PC-9 (cell line): ENCODE results near the gene PPP1R2C. TPM values are rescaled to one million over a fixed set of nuclear protein-coding genes. Genes with fewer than 3 reads are reported as not detected.

Source experiments
- BruUV-seq: library from RNA; stranded (reverse); fragments of 400-500 nt; replicated peaks from 2 replicates; lab custom pipeline; 2021; lab: Mats Ljungman, UMichigan
- CTCF ChIA-PET: fragments of 300-600 bp; sonication (Branson Sonifier 250); formaldehyde crosslinking; loops from one replicate; lab custom pipeline; 2022; ENCODE audit warnings: antibody characterized with exemption; lab: Charles Lee
- POLR2A ChIA-PET: fragments of 300-600 bp; sonication (Branson Sonifier 250); formaldehyde crosslinking; loops from one replicate; lab custom pipeline; 2022; ENCODE audit warnings: antibody characterized with exemption; ENCODE audit not compliant: unreplicated experiment; lab: Charles Lee
- DNase-seq, 2 experiments: peaks; one replicate each; pipeline versions ENCODE4 v3.0.0 to v3.0.0-alpha.2; 2015 to 2022; ENCODE audit warnings: mixed read lengths in 1 of 2
- H2AFZ ChIP-seq: fragments of 200-600 bp; sonication (generic); 2 replicates; pipeline ENCODE4 v1.8.1; 2017; ENCODE audit warnings: antibody characterized with exemption
- H3F3A ChIP-seq: fragments of 200-600 bp; sonication (generic); 2 replicates; pipeline ENCODE4 v1.8.1; 2017; ENCODE audit warnings: antibody characterized with exemption, mild to moderate bottlenecking, low read depth; ENCODE audit not compliant: insufficient read depth
- H3K27ac ChIP-seq: fragments of 200-600 bp; sonication (generic); 2 replicates; pipeline ENCODE4 v1.6.1; 2016; ENCODE audit warnings: mixed run types
- H3K27me3 ChIP-seq: fragments of 200-600 bp; sonication (generic); 2 replicates; pipeline ENCODE4 v1.6.1; 2016; ENCODE audit warnings: low read depth, mixed run types; ENCODE audit not compliant: insufficient read depth
- H3K36me3 ChIP-seq: fragments of 200-600 bp; sonication (generic); 2 replicates; pipeline ENCODE4 v1.6.1; 2016; ENCODE audit warnings: low read depth, mixed run types
- H3K4me1 ChIP-seq: fragments of 200-600 bp; sonication (generic); replicated peaks from 2 replicates; pipeline ENCODE4 v1.6.1; 2016; ENCODE audit warnings: mixed run types; ENCODE audit not compliant: insufficient read depth
- H3K4me2 ChIP-seq: fragments of 200-600 bp; sonication (generic); 2 replicates; pipeline ENCODE4 v1.6.1; 2017; ENCODE audit warnings: mixed run types
- H3K4me3 ChIP-seq: fragments of 200-600 bp; sonication (generic); 2 replicates; pipeline ENCODE4 v1.6.1; 2016; ENCODE audit warnings: mixed run types
- H3K79me2 ChIP-seq: fragments of 200-600 bp; sonication (generic); 2 replicates; pipeline ENCODE4 v1.6.1; 2017; ENCODE audit warnings: low read depth, mixed run types
- H3K9me2 ChIP-seq: fragments of 200-600 bp; sonication (generic); 2 replicates; pipeline ENCODE4 v1.8.1; 2017; ENCODE audit warnings: mild to moderate bottlenecking; ENCODE audit not compliant: insufficient read depth
- H3K9me3 ChIP-seq: fragments of 200-600 bp; sonication (generic); 2 replicates; pipeline ENCODE4 v1.8.1; 2016; ENCODE audit warnings: low read depth; ENCODE audit not compliant: insufficient read depth
- H4K20me1 ChIP-seq: fragments of 200-600 bp; sonication (generic); 2 replicates; pipeline ENCODE4 v1.8.1; 2017; ENCODE audit not compliant: insufficient read depth
- EZH2 ChIP-seq: fragments of 200-600 bp; sonication (generic); IDR thresholded peaks from 2 replicates; pipeline ENCODE4 v1.8.0; 2017; ENCODE audit warnings: antibody characterized with exemption, low read depth
- intact Hi-C: fragments of 100-400 bp; cut with micrococcal nuclease; formaldehyde crosslinking; loops from one replicate; pipeline ENCODE4 v1.10.0; 2022; ENCODE audit not compliant: unreplicated experiment
- total RNA-seq: library from RNA; stranded (reverse); gene quantifications from 2 replicates; pipeline ENCODE4 v1.2.3, GENCODE V29; 2021
- TF ChIP-seq, protein P1 (sequence below): fragments of 200-600 bp; sonication (generic); conservative IDR thresholded peaks from 2 replicates; pipeline ENCODE4 v1.6.1; 2017; ENCODE audit warnings: mixed run types, antibody characterized with exemption, mild to moderate bottlenecking, moderate library complexity

The PPP1R2C gene
- total RNA-seq, 1 experiment from 2014 or later: not detected

DNA sequence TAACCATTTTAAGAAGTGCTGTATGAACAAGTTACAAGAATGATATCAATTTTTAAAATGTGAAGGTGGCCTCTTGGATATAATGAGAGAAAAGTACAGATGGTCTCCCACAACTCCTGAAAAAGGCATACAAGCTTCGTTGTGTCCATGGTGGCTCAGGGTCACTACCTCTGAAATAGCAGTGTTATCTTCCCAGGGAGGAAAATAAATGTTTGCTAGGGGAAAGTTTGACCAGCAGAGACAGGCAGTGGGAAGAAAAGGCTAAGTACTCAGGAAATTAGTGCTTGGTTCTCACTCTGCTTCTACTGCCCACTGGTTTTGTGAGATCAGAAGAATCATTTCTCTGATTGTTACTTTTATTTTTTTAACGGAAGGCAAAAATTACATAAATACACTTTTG, 39.4 kb downstream of the PPP1R2C start:
- ChIA-PET CTCF (no interaction called here), POLR2A (no interaction called here)
- DNase-seq: no peak
- H3K4me2 ChIP-seq: no peak overlapping the region
- H3K27me3 ChIP-seq: no peaks in the 10 kb centered on the region
- H3K9me3 ChIP-seq: no peaks in the 10 kb centered on the region
- TF ChIP-seq, protein P1, sequence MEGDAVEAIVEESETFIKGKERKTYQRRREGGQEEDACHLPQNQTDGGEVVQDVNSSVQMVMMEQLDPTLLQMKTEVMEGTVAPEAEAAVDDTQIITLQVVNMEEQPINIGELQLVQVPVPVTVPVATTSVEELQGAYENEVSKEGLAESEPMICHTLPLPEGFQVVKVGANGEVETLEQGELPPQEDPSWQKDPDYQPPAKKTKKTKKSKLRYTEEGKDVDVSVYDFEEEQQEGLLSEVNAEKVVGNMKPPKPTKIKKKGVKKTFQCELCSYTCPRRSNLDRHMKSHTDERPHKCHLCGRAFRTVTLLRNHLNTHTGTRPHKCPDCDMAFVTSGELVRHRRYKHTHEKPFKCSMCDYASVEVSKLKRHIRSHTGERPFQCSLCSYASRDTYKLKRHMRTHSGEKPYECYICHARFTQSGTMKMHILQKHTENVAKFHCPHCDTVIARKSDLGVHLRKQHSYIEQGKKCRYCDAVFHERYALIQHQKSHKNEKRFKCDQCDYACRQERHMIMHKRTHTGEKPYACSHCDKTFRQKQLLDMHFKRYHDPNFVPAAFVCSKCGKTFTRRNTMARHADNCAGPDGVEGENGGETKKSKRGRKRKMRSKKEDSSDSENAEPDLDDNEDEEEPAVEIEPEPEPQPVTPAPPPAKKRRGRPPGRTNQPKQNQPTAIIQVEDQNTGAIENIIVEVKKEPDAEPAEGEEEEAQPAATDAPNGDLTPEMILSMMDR: no peak
- no peaks in the 10 kb centered on the region for H3K9me2 ChIP-seq
- no peak overlapping the region for H3K27ac ChIP-seq
- no peaks in the 10 kb centered on the region for H3K79me2 ChIP-seq
- H4K20me1 ChIP-seq: no peaks in the 10 kb centered on the region
- H3K4me1 ChIP-seq: no peaks in the 10 kb centered on the region
- H3K4me3 ChIP-seq: no peak overlapping the region
- H2AFZ ChIP-seq: no peak overlapping the region
- H3F3A ChIP-seq: no peaks in the 10 kb centered on the region
- intact Hi-C loops: no loop called here
- no peaks in the 10 kb centered on the region for H3K36me3 ChIP-seq
- BruUV-seq: no TSS peak

DNA sequence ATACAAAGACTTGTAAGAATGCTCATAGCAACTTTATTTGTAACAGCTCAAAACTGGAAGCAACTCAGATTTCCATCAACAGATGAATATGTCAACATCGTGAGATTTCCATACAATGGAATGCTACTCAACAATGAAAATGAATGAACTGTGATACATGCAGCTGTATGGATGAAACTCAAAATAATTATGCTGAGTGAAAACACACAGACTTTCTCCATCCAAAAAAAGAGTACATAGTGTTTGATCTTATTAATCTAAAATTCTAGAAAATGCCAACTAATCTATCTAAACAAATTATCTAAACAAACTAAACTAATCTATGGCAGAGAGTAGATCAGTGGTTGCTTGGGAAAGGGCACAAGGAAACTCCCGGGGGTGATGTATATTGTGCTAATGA, 42.7 kb downstream of the PPP1R2C start:
- Histone ChIP-seq H3K4me1 (no peaks in the 10 kb centered on the region), H3K79me2 (no peaks in the 10 kb centered on the region), H2AFZ (no peak overlapping the region), H3K4me3 (no peak overlapping the region), H3K4me2 (no peak overlapping the region), H3K9me2 (no peaks in the 10 kb centered on the region), H3K27me3 (no peaks in the 10 kb centered on the region), H3K27ac (no peak overlapping the region), H4K20me1 (no peaks in the 10 kb centered on the region), H3F3A (no peaks in the 10 kb centered on the region), H3K9me3 (no peaks in the 10 kb centered on the region), H3K36me3 (no peaks in the 10 kb centered on the region)
- ChIA-PET POLR2A (no interaction called here), CTCF (no interaction called here)
- no TSS peak for BruUV-seq
- DNase-seq: no peak
- intact Hi-C loops: no loop called here
- TF ChIP-seq EZH2: no peak
- TF ChIP-seq, protein P1: no peak

DNA sequence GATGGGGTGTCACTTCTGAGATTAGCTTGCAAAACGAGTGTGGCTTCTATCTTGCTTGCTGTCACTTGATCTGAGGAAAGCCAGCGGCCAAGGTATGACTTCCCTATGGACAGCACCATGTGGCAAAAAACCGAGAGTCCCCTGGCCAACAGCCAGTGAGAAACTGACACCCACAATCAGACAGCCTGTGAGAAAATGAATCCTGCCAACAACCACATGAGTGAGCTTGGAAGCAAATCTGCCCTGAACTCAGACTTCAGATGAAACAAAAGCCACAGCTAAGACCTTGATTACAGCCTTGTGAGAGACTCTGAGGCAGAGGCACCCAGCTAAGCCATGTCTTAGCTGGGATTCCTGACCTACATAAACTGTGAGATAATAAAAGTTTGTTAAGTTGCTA, 45.5 kb downstream of the PPP1R2C start:
- H2AFZ ChIP-seq: no peak overlapping the region
- H3K4me2 ChIP-seq: no peak overlapping the region
- H3K36me3 ChIP-seq: no peaks in the 10 kb centered on the region
- no peak overlapping the region for H3K27ac ChIP-seq
- no peaks in the 10 kb centered on the region for H3K4me1 ChIP-seq
- no TSS peak for BruUV-seq
- no peaks in the 10 kb centered on the region for H3K79me2 ChIP-seq
- CTCF ChIA-PET: interaction anchor here (0.6 kb wide), 1 partner anchor 17 kb away, joined by 3 read pairs; no protein-coding TSS in a partner anchor
- H3K4me3 ChIP-seq: no peak overlapping the region
- DNase-seq: peak in 1 of 2 experiments; percentile 28
- H3K9me3 ChIP-seq: no peaks in the 10 kb centered on the region
- POLR2A ChIA-PET: no interaction called here
- no peaks in the 10 kb centered on the region for H3K27me3 ChIP-seq
- intact Hi-C loops: no loop called here
- H3F3A ChIP-seq: no peaks in the 10 kb centered on the region
- H3K9me2 ChIP-seq: no peaks in the 10 kb centered on the region
- no peaks in the 10 kb centered on the region for H4K20me1 ChIP-seq
- TF ChIP-seq, protein P1: no peak
- no peak for TF ChIP-seq EZH2
